Activated CD4-positive, alpha-beta T cell treated with anti-CD3 and anti-CD28 coated beads for 48 hours (primary cell): ENCODE data around the gene HOXB5.

ENCODE experiments used
- DNase-seq: peaks from one replicate; pipeline ENCODE4 v3.0.0-alpha.2; 2020

Gene HOXB5

GRCh38 chr17:48615963-48616716 lies 22.6 kb upstream of the HOXB5 start:
- no peak for DNase-seq

DNA sequence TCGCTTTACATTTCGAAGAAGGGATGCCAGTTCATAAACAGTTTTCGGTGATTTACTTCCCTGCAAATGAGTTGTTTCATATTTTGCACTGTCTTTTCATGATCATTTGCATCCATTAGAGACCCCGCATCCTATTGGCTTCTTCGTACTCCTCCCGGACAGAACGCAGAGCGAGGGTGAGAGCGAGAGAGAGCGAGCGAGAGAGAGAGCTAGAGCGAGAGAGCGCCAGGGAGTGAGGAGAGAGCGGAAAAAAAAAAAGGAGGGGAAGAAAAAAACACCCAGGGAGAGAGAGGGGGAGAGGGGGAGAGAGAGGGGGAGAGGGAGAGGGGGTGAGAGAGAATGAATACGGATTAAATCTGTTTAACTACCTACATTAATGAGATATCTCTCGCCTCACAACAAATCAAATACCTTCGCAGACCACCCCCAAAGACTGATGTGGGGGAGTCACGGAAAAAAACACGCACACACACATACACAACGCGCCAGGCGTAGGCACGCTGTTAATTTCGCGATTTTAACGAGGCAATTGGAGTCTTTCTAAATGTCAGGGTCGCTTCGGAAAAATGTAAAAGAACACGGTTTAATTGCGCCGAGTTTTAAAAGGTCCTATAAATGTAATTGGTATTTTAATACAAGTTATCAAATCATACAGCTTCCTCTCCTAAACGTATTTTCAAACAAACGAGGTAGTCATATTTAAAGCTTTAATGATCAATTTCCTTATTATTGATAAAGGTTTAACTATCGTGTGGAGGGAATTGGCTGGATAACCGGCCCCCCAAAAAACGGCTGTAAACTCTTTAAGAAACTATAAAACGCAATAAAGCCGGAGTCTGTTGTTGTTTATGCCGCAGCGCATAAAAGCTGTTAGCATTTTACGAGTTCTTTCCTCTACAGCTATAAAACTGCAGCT lies 21.7 kb upstream of the HOXB5 start, which contains the start of gene HOXB8:
TSS of gene HOXB8 (minus strand) at position 246 of the 916 bp plus-strand sequence. CDS start 588 bp downstream, outside the sequence.
- DNase-seq, result no peak

- DNase-seq, result peak; percentile 55
Measured at GRCh38 chr17:48613862-48614694, 20.5 kb upstream of the HOXB5 start.

DNA sequence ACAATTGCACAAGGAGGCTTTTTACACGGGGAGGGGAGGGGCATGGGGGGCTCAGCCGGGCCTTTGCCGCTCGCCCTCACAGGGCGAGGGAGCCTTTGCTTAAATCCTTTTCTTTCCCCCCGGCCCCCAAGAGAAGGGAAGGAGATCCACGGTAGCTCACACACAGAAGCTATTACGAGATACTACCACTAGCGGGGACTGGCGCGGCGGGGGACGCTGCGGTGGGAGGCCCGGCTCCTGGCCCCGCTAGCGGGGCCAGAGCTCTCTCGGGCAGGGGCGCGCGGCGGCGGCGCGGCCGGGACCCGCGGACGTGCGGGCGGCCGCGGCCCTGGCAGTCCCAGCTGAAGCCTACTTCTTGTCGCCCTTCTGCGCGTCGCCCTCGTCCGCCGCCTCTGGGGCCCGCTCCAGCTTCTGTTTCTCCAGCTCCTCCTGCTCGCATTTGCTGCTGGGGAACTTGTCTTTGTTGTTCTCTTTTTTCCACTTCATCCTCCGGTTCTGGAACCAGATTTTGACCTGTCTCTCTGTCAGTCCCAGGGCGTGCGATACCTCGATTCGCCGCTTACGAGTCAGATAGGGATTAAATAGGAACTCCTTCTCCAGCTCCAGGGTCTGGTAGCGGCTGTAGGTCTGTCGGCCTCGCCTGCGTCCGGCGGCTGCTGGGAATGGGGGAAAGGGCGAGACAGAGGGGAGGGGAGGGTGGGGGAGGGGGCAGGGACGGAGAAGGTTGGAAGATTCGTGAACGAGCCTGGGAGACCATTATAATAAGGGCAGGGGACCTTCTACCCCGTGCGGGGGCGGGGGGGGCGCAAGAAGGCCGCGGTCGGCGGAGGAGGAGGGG lies 19.5 kb upstream of the HOXB5 start:
- DNase-seq, result peak; percentile 61

- DNase-seq, result no peak
Measured at GRCh38 chr17:48612456-48612853, 18.9 kb upstream of the HOXB5 start.

- no peak for DNase-seq
Measured at GRCh38 chr17:48611681-48612455, 18.3 kb upstream of the HOXB5 start.

DNA sequence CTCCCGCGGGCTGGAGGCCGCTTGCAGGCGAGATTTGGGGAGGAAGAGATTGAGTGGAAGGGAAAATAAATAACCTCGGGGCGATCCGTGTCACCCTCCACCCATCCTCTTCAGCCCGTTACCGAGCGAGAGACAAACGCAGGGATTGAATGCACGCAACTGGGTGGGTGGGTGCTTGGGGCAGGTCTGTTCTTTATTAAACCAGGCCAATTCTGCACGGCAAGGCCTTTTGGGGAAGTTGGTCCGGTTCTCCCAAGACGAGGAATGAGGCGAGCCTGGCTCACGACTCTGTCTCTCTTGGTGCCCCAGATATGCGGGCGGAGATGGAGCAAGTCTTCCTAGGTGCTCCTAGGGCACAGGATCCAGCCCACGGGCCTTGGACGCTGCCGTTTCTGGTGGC lies 17.6 kb upstream of the HOXB5 start:
- no peak for DNase-seq

- DNase-seq, result peak; percentile 81
Measured at GRCh38 chr17:48610282-48611211, 17.0 kb upstream of the HOXB5 start, which contains the start of gene HOXB7. Gene HOXB7 (minus strand): TSS chr17:48611017. CDS start chr17:48610918, 99 bp downstream.

DNA sequence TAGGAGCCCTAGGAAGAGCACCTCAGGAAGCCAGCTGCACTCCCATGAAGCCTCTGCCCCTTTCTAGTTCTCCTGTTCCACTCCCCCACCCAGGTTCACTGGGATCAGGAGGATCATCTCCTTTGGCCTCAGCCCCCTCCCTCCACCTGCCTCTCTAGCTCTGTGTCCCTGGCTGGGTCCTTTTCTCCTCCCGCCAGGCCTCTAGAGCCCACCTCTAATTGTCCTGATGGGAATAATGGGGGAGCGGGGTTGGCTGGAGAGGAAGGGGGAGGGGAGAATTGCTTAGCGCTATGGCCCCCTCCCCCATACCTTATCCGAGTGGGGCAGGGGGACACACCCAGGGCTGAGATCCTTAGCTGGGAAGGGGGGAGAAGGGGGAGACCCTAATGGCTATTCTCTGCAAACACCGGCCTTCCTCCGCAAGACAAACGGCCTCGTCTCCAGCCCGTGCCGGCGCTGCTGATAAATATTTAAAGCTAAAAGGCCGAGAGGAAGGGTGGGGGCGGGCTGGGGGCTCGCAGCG lies 16.2 kb upstream of the HOXB5 start:
- no peak for DNase-seq

DNA sequence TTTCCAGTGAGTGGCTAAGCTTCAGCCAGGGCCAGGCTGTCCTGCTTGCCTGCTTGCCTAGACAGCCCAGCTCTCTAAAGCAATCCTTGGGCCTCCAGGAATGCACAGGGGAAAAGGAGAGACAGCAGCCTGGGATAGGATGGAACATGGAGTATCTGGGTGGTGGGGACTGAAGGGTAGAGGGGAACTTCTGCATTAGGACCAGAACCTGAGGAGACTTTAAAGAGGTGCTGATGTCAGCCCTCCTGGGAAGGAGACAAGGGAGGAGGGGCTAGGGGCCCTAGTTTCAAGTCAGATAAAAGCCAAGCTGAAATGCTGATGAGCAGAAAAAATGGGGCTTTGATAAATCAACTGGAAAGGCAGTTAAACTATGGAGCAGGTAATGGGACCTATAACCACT lies 15.5 kb upstream of the HOXB5 start:
- DNase-seq, result no peak

GRCh38 chr17:48608494-48608834 lies 14.9 kb upstream of the HOXB5 start:
- DNase-seq, result no peak

- DNase-seq, result no peak
Measured at GRCh38 chr17:48606892-48607614, 13.5 kb upstream of the HOXB5 start.

- DNase-seq, result no peak
Measured at GRCh38 chr17:48605991-48606891, 12.7 kb upstream of the HOXB5 start.

DNA sequence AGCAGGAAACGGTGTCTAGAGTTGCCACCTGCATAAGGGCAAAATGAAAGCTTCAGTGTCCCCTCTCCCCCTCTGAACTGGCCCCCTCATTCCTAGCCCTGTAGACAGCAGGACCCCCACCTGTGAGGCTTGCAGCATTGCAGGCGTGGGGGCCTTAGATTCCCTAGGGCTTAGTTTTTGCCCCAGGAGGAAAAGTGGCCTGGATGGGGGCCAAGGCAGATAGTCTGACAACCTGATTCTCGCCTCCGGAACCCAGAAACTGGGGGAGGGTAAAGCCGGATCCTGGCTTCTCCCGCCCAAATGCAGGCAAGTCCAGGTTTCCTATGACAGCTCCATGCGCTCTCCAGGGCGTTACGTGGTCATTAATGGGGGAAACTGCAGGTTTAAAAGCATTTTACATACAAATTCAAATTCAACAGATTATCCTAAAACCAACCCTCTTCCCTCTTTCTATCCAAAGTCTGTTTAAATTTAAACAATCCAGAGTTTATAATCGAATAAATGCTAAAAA lies 11.9 kb upstream of the HOXB5 start:
- no peak for DNase-seq

- no peak for DNase-seq
Measured at GRCh38 chr17:48604770-48605329, 11.3 kb upstream of the HOXB5 start, which contains the start of gene HOXB6. Gene HOXB6 (minus strand): TSS chr17:48604986. CDS start chr17:48598150, 6,836 bp downstream.

- no peak for DNase-seq
Measured at GRCh38 chr17:48603959-48604769, 10.6 kb upstream of the HOXB5 start.
